Activated naive CD4-positive, alpha-beta T cell treated with anti-CD3 and anti-CD28 coated beads, Interleukin-2, amount 50 U/mL, for 16 hours (primary cell): ENCODE measurements around the gene URB2.
"Not testable (repeated sequence)": the region's sequence is repeated elsewhere in the genome, so short reads cannot be mapped to it uniquely, and the experiment has no call there.

ENCODE experiments used
- DNase-seq: peaks from one replicate; pipeline ENCODE4 v3.0.0-alpha.2; 2020

URB2 gene

GRCh38 chr1:229694053-229694693 is 68.1 kb downstream of the URB2 start:
- no peak for DNase-seq

- no peak for DNase-seq
These were observed 70.3 kb downstream of the URB2 start for GRCh38 chr1:229696385-229696784.

- no peak for DNase-seq
These were observed 73.7 kb downstream of the URB2 start for GRCh38 chr1:229699613-229700267.

- DNase-seq = no peak
These were observed 78.1 kb downstream of the URB2 start for GRCh38 chr1:229704157-229704556.

GRCh38 chr1:229705152-229705551 is 79.1 kb downstream of the URB2 start:
- not testable (repeated sequence) for DNase-seq

- DNase-seq = not testable (repeated sequence)
These were observed 81.1 kb downstream of the URB2 start for GRCh38 chr1:229707127-229707526.

GRCh38 chr1:229709500-229710013 is 83.5 kb downstream of the URB2 start:
- DNase-seq = no peak
